ENCODE results near the gene PRRC2B.
"Not testable (repeated sequence)": the region's sequence is repeated elsewhere in the genome, so short reads cannot be mapped to it uniquely, and the experiment has no call there.

The PRRC2B gene

DNA sequence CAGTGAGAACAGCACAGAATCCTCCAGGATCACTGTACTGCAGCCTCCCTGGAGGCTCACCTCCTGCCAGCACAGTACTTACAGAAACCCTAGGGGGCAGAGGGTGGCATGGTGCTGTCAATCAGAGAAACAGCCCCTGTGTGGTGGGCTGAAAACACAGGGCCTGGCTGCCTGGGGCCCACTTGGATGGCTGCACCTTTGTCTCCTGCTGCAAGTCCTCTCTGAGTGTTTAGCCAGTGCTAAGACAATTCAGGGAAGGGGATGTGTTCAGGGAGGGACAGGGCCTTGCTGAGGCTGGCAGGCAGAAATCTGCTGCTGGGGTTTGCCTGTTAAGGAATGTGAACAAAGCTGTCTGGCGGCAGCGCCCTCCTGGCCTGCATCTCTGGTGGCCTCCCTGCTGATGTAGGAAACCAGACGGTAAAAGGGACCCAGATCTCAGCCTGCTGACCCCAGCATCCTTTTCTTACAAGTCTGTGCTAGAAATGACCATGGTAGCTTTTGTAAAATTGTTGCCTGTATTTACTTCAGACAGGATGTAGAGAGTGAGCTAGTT lies 39.5 kb downstream of the PRRC2B start:
- DNase-seq, result no peak

DNA sequence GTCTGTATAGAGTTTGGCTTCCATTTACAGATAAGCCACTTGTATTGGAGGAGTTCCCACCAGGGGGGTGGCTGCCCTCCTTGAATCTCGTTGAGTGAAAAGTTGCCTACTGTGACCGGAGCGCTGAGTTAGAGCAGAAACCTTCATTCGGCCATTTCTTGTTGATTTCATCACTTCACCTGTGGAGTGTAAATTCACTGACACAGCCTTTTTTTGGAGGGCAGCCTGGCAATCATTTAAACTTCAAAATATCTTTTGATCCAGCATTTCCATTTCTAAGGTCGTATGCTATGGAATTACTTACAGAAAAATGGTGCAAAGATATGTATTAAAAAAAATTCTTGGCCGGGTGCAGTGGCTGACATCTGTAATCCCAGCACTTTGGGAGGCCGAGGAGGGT lies 40.8 kb downstream of the PRRC2B start:
- DNase-seq, result no peak

DNA sequence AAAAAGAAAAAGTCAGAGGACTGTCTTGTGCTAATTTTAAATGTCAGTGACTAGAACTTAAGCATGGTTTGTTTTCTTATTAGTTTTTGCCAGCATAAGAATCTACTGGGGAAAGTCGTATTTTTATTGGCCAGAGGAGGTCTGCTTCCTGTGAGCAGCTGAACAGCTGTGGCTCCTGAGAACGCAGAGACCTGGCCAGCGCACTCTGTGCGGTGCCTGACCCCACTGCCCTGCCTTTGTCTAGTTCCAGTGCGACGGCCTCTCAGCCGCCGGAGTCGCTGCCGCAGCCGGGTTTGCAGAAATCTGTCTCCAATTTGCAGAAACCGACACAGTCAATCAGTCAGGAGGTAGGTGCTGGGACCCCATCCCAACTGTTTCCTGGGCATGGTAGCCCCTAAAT lies 42.5 kb downstream of the PRRC2B start:
- DNase-seq, result peak; percentile 28

DNA sequence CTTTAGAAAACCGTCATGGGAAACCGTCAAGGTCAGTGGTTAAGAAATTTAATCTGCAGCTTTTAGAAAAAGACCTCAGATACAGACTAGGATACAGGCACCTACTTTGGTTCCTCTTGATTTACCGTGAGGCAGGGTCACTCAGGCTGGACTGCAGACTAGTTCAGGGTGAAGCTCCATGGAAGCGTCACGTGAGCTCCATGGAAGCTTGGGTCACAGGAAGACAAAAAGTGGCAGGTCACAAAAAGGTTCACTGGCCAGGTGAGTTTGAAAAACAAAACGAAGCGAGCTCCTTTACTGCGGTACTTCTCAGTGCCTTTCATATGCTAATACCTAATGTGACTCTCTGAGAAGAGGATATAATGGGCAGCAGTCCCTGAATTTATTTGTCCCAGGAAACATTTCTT lies 43.0 kb downstream of the PRRC2B start:
- DNase-seq, result no peak

DNA sequence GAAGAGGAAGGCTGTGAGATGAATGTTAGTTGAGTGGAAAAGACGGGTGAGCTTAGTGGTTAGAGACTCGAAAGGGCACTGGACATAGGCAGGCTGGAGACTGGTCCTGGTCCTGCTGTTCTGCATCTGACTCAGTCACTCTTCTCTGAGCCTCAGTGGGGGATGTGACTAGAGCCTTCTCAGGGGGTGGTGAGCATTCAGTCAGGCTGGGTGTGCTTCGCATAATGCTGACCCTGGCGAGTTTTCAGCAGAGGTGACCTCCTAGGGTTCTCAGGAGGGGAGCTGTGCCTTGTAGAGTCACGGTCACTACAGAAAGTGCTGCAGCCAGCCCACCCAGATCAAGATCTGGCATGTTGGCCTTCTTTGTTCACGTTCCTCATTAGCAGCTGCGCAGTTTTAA lies 44.3 kb downstream of the PRRC2B start:
- DNase-seq, result no peak

DNA sequence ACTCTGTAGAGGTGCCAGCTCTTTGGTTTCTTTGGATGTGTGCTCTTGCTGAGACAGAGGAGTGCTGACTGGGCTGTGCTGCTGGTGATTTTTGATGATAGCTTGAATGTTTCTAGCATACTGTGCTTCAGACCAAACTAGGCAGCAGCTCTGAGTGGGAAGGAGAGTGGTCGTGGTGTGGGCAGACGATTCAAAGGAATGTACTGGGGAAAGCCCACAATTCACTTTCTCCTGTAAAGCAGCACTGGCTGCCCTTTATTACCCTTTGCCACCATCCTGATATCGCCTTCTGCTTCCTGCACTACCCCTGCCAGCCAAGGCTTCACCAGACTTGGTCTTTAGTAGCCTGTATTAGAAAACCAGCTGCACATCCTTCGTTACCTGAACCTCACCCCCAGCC lies 45.3 kb downstream of the PRRC2B start:
- no peak for DNase-seq

DNA sequence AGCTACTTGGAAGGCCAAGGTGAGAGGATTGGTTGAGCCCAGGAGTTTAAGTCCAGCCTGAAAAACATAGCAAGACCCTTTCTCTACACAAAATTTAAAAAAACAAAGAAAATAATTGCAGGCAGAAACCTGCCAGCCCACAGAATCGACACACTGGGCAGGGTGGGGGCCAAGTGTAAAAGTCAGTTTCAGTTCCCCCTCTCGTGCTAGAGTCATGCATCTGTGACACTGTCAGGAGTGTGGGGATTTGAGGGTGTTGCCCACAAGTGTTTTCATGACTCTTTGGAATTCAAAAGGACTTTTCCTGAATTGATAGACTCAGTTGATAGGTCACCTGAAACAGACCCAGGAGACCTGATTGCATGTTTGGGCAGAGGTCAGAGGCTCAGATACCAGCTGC lies 47.6 kb downstream of the PRRC2B start:
- DNase-seq, result no peak

DNA sequence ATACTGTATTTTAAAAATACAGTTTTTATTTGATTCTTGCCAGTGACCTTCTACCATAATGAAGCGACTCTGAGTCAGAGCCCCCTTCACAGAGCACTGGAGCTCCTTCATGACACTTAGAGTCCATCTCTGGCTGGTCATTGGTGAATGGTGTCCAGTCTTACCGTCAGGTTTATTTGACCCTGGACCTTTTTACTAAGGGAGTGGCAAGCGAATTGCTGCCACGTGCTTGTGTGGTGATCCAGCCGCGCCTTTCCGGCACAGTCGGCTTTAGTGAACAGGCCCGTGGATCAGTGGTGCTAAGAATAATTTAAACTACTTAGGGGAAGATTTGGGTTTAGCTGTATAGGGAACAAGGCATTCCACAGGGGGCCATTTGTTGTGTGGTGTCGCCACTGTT lies 48.5 kb downstream of the PRRC2B start:
- DNase-seq, result no peak

DNA sequence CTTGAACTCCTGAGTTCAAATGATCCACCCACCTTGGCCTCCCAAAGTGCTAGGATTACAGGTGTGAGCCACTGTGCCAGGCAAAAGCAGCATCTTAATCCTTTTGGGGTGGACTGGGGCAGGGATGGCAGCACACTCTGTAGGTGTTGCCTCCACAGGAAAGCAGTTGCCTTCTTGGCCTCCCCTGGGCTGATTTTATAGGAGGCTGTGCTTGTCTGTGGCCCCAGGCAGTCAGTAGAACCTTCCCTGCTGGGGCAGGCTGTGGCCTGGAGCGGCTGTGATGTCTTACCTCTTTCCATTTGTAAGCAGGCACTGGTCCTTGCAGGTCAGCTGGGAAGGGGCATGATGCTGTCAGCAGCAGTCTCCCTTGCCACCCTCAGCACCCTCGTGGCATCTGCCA lies 49.8 kb downstream of the PRRC2B start:
- no peak for DNase-seq

DNA sequence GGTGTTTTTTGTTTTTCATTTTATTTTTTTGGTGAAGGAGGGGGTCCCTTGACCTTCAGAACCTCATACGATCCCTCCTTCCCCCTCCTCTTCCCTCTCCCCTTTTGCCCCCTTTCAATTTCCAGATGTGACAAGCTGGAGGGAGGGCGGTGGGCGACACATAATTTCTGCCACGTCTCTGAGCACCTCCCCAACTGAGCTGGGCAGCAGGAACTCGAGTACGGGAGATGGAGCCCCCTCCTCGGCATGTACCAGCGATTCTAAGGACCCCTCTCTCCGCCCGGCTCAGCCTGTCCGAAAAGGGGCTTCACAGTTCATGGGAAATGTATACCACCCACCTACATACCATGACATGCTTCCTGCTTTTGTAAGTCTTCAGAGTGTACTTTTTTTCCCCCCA lies 52.4 kb downstream of the PRRC2B start:
- DNase-seq, result no peak

DNA sequence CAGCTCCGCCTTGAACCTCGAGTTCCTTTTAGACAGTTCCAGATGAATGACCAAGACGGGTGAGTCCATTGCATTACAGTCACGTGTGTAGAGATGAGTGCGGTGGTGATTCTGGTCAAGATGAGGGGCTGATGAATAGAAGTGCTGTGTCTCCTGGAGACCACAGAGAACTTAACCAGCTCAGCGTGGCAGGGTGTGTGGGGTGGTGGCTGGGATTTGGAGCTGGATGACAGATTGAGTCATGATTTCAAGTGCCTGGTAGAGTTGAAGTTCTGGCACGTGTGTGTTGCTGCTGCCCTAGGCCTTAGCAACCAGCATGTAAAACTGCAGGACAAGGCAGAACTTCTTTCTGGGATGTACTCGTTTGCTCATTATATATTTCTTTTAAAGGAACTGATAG lies 53.3 kb downstream of the PRRC2B start:
- no peak for DNase-seq

DNA sequence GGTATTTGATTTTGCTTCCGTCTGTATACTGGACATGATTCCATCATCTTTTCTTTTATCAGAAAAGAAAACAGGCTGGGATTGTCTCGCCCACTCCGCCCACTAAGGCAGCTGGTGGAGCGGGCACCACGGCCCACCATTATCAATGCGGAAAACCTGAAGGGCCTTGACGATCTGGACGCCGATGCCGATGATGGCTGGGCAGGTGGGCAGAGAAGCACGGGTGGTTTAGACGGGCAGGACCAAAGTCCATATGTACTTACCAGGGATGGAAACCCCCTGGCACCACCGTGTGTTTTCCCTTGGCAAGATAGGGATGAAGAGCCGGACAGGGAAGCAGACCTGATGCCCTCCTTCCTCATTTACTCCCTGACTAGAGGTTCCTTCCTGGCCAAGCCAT lies 53.7 kb downstream of the PRRC2B start:
- DNase-seq, result no peak

DNA sequence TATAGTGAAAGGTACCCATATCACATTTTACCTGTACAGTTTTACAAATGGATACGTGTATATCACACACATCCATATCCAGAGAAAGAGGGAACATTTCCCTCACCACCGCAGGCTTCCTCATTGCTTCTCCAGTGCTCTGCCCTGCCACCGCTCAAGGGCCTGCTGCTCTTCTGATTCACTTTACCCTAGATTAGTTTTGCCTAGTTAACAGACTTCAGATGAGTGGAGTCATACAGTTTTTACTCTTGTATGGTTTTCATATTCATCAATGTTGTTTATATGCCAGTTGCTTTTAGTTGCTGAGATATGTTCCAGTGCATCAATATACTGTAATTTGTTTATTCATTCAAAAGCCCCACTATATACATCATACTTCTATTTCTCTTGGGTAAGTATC lies 54.9 kb downstream of the PRRC2B start:
- DNase-seq, result no peak

DNA sequence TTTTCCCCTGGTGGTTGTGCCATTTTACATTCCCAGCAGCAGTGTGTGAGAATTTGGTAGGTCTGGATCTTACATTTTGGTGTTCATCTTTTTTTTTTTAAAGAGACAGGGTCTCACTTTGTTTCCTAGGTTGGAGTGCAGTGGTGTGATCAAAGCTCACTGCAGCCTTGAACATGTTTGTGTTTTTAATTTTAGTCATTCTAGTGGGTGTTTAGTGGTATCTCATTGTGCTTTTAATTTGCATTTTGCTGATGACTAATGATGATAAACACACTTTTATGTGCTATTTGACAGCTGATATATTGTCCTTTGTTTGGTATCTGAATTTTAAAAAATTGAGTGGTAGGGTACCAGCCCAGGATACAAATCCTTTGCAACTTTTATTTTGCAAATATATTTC lies 55.4 kb downstream of the PRRC2B start:
- no peak for DNase-seq

DNA sequence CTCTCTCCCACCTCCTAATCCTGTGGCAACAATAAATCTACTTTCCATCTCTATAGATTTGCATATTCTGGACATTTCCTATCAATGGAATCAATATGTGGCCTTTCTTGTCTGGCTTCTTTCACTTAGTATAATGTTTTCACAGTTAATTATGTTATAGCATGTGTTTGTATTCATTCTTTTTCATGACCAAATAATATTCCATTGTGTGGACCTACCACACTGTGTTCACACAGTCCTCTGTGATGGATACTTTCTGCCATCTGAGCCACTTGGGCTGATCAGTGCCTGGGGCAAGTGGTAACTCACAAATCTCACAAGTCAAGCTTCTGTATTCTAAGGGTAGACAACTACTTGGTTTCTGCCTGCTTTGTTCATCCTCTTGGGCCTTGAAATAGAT lies 60.1 kb downstream of the PRRC2B start:
- DNase-seq, result no peak

DNA sequence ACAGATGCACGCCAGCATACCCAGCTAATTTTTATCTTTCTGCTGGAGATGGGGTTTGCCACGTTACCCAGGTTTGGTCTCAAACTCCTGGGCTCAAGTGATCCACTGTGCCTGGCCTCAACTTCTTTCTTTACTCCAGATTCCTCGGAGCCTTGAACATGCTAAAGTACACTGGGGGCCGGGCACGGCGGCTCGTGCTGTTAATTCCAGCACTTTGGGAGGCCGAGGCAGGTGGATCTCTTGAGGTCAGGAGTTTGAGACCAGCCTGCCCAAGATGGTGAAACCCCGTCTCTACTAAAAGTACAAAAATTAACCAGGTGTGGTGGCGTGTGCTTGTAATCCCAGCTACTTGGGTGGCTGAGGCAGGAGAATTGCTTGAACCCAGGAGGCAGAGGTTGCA lies 61.8 kb downstream of the PRRC2B start:
- DNase-seq, result not testable (repeated sequence)

DNA sequence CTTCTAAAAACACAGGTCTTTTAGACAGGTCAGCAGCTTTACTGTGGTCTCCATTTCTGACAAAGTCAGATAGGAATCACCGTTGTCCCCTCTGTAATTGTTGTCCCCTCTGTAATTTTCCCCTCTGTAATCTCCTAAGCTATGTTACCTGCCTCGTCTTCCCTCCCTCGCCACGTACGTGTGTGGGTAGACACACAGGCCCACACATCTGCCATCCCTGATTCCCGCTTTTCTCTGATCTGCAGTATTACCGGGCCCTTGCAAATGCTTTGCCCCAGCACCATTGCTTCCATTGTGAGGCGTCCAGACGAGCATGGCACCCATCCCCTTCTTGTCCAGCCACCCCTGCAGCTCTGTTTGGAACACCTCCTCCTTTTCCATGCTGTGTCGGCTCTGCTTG lies 63.9 kb downstream of the PRRC2B start:
- no peak for DNase-seq

DNA sequence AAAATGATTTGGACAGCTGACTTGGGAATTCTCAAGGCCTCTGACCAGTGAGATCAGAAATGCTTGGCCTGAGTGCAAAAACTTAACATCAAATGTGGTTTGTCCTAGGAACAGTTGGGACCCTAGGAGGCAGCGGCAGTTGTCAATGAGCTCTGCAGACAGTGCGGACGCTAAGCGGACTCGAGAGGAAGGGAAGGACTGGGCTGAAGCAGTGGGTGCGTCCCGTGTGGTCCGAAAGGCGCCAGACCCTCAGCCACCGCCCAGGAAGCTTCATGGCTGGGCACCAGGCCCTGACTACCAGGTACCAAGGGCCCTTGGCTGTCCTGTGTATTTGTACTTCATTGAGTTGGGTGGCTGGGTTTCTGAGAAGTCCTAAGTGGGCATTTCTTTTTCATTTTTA lies 65.2 kb downstream of the PRRC2B start:
- no peak for DNase-seq

DNA sequence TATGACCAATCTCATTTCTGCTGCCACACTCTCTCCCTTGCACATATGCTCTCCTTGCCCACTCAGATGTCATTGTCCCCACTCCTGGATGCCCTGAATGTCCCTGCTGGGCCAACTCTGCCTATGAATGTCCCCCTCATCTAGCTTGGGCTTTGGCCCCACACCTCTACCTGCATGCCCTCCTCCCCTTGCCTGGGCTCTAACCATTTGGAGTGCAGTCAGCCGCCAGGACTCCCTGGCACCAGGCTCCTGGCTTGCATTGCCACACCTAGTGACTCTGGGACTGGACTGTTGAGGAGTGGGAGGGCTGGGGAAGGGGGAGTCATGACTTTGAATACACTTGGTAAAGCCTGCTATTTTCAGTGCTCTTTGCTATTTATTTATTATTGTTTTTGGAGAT lies 67.3 kb downstream of the PRRC2B start:
- no peak for DNase-seq

DNA sequence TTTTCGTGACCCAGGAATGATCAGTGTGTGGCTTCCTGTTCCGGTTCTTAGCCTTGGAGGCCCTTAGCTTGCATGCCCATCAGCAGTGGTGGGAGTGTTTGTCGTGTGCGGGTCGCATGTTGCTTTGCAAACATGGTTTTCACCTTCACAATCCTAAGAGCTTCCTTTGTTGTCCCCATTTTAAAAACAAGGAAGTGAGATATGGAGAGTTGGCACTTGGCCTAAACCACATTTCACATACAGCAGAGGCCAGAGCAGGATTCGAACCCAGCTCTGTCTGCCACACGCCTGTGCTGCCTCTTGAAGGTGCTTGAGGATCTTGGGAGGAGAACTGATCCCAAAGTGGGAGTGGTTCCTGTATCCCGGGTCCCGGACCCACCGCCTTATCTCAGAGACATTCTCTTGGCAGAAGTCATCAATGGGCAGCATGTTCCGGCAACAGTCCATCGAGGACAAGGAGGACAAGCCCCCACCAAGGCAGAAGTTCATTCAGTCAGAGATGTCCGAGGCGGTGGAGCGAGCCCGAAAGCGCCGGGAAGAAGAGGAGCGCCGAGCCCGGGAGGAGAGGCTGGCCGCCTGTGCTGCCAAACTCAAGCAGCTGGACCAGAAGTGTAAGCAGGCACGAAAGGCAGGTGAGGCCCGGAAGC lies 70.6 kb downstream of the PRRC2B start:
- DNase-seq, result no peak

DNA sequence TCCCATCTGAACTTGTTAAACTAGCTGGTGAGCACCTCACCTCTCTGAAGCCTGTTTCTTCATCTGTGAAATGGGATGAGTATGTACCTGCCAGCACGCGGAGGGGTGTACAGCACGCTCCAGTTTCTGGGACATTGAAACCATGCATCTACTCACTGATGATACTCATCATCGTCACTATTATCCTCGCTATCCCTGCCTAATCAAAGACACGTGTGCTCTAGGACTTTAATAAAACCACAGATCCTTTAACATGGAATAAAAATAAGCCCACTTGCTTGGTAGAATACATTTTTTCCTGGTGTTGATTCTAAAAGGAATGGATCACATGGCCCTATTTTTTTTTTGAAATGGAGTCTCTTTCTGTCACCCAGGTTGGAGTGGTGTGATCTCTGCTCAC lies 71.5 kb downstream of the PRRC2B start:
- DNase-seq, result no peak

DNA sequence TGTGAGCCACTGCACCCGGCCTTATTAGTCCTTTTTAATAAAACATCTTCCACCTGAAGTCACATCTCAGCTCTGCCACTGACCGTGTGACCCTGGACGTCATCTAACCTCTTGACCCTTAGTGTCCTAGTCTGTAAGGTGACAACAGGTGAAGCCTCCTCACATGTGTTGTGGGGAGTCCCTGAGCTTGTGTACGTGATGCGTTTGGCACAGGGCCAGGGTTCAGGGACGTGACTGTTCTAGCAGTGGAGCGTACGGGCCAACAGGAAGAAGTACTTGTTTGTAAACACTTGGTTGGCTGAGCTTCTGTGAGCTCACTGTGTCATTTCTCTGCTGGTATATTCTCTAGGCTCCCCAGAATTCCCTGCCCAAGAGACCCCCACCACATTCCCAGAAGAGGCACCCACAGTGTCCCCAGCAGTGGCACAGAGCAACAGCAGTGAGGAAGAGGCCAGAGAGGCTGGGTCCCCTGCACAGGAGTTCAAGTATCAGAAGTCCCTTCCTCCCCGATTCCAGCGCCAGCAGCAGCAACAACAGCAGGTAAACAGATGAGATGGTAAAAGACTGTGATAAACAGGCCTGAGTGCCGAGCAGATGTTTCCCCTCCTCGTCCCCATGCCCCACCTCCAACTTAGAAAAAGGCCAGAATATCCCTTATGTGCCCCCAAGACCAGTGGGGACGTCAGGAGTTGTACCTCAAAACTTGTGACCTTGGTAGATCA lies 73.5 kb downstream of the PRRC2B start:
- no peak for DNase-seq

DNA sequence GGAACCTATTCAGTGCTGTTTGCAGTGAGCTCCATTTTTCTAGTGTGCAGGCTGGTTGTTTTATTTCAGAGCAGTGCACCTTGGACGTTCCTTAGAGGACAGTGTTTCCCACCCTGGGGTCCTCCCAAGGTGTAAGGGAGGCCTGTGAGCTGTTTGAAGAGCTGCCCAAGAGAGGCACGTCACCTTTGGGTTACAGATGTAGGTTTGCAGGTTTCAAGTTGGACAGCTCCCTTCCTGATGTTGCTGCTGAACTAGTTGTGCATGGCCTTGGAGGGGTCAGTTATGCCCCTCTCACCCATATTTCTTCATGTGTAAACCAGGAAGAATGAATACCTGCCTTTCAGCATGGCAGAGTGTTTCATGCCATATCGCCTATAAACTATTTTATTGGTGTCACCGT lies 74.1 kb downstream of the PRRC2B start:
- DNase-seq, result no peak

DNA sequence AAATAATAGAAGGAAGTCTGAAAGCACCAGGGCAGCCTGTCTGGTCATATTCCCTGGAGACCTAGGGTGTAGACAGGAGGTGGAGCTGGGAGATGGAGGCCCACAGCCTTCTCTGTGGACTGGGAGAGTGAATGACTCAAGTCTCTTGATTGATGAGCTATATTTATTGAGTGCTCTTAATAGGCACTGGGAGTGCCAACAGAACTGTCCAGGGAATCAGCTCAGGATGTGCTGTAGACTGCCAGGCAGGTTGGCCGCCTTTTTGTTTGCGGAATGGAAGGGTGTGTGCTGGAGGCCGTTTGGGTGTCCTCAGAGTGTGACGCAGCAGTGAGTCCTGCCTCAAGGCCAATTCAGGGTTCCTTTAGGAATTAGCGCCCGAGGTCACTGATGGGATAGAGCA lies 75.5 kb downstream of the PRRC2B start:
- DNase-seq, result no peak

Data from right kidney (tissue), 1 donor.